ENCODE results near the gene CERT1.

CERT1 gene

GRCh38 chr5:75473463-75473862 lies 38.0 kb downstream of the CERT1 start:
- no peak for TF ChIP-seq FOXP2 (optimal IDR thresholded peaks at IDR 0.05; ENCODE audit: borderline replicate concordance, extremely low read depth, extremely low read length, insufficient read depth)
- TF ChIP-seq TAF1 (IDR thresholded peaks at IDR 0.05; ENCODE audit: borderline replicate concordance, insufficient read depth, low read length) = no peak
- TF ChIP-seq REST (IDR thresholded peaks at IDR 0.05; ENCODE audit: insufficient read depth in 1 of 2, low read depth in 2 of 2, low read length in 2 of 2) = no peak
- no peak for TF ChIP-seq POLR2AphosphoS5 (IDR thresholded peaks at IDR 0.05; ENCODE audit: low read depth, low read length)
- no peak for TF ChIP-seq SIN3A (IDR thresholded peaks at IDR 0.05; ENCODE audit: borderline replicate concordance, insufficient read depth, low read length)

- TF ChIP-seq FOXP2 (optimal IDR thresholded peaks at IDR 0.05; ENCODE audit: borderline replicate concordance, extremely low read depth, extremely low read length, insufficient read depth) (no peak), TAF1 (IDR thresholded peaks at IDR 0.05; ENCODE audit: borderline replicate concordance, insufficient read depth, low read length) (no peak), REST (IDR thresholded peaks at IDR 0.05; ENCODE audit: insufficient read depth in 1 of 2, low read depth in 2 of 2, low read length in 2 of 2) (no peak), SIN3A (IDR thresholded peaks at IDR 0.05; ENCODE audit: borderline replicate concordance, insufficient read depth, low read length) (no peak), POLR2AphosphoS5 (IDR thresholded peaks at IDR 0.05; ENCODE audit: low read depth, low read length) (no peak)
Observed at GRCh38 chr5:75472973-75473372, 38.5 kb downstream of the CERT1 start.

GRCh38 chr5:75471193-75471592 lies 40.2 kb downstream of the CERT1 start:
- TF ChIP-seq FOXP2 (optimal IDR thresholded peaks at IDR 0.05; ENCODE audit: borderline replicate concordance, extremely low read depth, extremely low read length, insufficient read depth) (no peak), SIN3A (IDR thresholded peaks at IDR 0.05; ENCODE audit: borderline replicate concordance, insufficient read depth, low read length) (no peak), TAF1 (IDR thresholded peaks at IDR 0.05; ENCODE audit: borderline replicate concordance, insufficient read depth, low read length) (no peak), POLR2AphosphoS5 (IDR thresholded peaks at IDR 0.05; ENCODE audit: low read depth, low read length) (no peak), REST (IDR thresholded peaks at IDR 0.05; ENCODE audit: insufficient read depth in 1 of 2, low read depth in 2 of 2, low read length in 2 of 2) (no peak)

GRCh38 chr5:75469017-75469416 lies 42.4 kb downstream of the CERT1 start:
- TF ChIP-seq FOXP2 (optimal IDR thresholded peaks at IDR 0.05; ENCODE audit: borderline replicate concordance, extremely low read depth, extremely low read length, insufficient read depth) (no peak), POLR2AphosphoS5 (IDR thresholded peaks at IDR 0.05; ENCODE audit: low read depth, low read length) (no peak), REST (IDR thresholded peaks at IDR 0.05; ENCODE audit: insufficient read depth in 1 of 2, low read depth in 2 of 2, low read length in 2 of 2) (no peak), SIN3A (IDR thresholded peaks at IDR 0.05; ENCODE audit: borderline replicate concordance, insufficient read depth, low read length) (no peak), TAF1 (IDR thresholded peaks at IDR 0.05; ENCODE audit: borderline replicate concordance, insufficient read depth, low read length) (no peak)

- TF ChIP-seq REST (IDR thresholded peaks at IDR 0.05; ENCODE audit: insufficient read depth in 1 of 2, low read depth in 2 of 2, low read length in 2 of 2) (no peak), TAF1 (IDR thresholded peaks at IDR 0.05; ENCODE audit: borderline replicate concordance, insufficient read depth, low read length) (no peak), SIN3A (IDR thresholded peaks at IDR 0.05; ENCODE audit: borderline replicate concordance, insufficient read depth, low read length) (no peak), FOXP2 (optimal IDR thresholded peaks at IDR 0.05; ENCODE audit: borderline replicate concordance, extremely low read depth, extremely low read length, insufficient read depth) (no peak), POLR2AphosphoS5 (IDR thresholded peaks at IDR 0.05; ENCODE audit: low read depth, low read length) (no peak)
Observed at GRCh38 chr5:75468593-75468992, 42.8 kb downstream of the CERT1 start.

Measured in PFSK-1 (cell line).